HG03280 (cell line): Measurements from ENCODE around the gene OR14C36.
"Not testable (repeated sequence)": the region's sequence is repeated elsewhere in the genome, so short reads cannot be mapped to it uniquely, and the experiment has no call there.

Experiments used
- ATAC-seq: cut with Tn5 transposase; IDR thresholded peaks from one replicate; pipeline ENCODE4 v1.9.1; 2021; ENCODE audit warnings: mild to moderate bottlenecking, moderate library complexity; ENCODE audit not compliant: unreplicated experiment

OR14C36 gene, protein sequence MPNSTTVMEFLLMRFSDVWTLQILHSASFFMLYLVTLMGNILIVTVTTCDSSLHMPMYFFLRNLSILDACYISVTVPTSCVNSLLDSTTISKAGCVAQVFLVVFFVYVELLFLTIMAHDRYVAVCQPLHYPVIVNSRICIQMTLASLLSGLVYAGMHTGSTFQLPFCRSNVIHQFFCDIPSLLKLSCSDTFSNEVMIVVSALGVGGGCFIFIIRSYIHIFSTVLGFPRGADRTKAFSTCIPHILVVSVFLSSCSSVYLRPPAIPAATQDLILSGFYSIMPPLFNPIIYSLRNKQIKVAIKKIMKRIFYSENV

GRCh38 chr1:248348475-248348874 is at the start of gene OR14C36:
Gene OR14C36, plus strand, starts transcription at chr1:248348775. Its CDS starts 0 bp downstream, at chr1:248348775.
- no peak for ATAC-seq

DNA sequence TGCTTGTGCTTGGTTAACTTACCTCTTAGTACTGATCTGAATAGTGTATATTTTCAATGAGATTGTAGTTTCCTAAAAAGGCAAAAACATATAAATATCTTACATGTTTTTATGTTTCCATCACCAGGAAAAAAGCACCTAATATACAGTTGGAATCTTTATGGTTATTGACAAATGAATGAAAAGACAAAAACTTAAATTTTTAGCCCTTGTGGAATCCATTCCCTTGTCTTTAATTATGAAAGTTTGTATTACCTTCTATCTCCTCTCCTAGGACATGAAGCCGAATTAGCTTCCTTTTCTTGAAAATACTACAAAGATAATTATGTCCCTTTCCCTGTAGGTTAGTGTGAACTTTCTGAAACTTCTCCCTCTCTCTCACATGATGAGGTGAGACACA is 45.3 kb upstream of the OR14C36 start, which contains the start of gene OR2T12:
Gene OR2T12 (minus strand): TSS at position 101 of the 400 bp plus-strand sequence. CDS start 7,846 bp downstream, outside the sequence.
- no peak for ATAC-seq

DNA sequence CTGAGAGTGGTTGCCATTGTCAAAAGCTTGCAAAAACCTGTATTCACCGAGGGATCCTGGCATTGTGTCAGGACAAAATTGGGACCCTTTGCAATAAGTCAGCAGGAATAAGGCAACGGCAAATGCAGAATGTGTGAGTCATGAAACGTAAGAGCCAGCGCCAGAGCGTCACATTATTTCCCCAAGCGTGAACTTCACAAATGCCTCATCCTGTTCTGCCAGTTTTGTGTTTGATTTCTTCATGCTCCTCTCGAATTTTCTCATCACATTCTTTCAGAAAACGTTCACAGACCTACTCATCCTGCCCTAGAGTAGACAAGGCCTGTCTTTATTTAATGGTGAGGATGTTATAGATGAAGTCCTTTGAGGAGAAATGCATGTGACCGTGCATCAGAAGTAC is 42.9 kb upstream of the OR14C36 start:
- ATAC-seq: not testable (repeated sequence)

GRCh38 chr1:248306103-248306502 is 42.5 kb upstream of the OR14C36 start:
- ATAC-seq: no peak

DNA sequence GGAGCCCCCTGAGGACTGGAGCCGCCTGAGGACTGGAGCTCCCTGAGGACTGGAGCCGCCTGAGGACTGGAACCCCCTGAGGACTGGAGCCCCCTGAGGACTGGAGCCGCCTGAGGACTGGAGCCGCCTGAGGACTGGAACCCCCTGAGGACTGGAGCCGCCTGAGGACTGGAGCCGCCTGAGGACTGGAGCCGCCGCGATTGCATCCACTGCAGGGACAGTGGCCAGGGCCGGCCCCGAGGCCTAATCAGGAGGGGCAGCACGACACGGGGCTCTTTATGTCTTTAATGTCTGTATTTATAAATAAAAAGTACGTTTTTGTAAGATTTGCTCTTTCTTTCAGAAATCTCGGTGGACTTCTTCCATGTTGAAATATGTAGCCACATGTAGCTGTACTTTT is 41.8 kb upstream of the OR14C36 start:
- ATAC-seq: not testable (repeated sequence)

- no peak for ATAC-seq
These were observed 31.8 kb upstream of the OR14C36 start for GRCh38 chr1:248316796-248317195.

DNA sequence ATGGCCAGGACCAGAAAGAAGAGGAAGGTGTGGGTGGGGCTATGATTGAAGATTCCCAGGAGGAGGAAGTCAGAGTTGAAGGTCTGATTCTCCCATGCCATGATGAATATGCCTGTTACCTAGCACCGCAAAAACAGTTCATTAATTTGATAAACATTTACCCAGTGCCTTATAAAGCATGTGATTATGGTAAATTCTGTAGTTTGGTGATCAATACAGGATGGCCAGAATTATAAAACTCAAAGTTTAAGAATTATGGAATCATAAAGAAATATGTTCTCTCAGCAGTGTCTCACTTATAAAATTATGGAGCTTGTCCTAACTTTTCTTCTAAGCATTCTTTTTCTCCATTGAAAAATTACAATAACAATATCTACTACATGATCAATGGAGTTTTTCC is 24.1 kb upstream of the OR14C36 start, which contains the start of gene OR2M7:
Gene OR2M7 (minus strand): TSS at position 101 of the 400 bp plus-strand sequence. CDS start 0 bp downstream, at position 101.
- no peak for ATAC-seq

GRCh38 chr1:248343451-248343850 is 5.1 kb upstream of the OR14C36 start:
- ATAC-seq: no peak

DNA sequence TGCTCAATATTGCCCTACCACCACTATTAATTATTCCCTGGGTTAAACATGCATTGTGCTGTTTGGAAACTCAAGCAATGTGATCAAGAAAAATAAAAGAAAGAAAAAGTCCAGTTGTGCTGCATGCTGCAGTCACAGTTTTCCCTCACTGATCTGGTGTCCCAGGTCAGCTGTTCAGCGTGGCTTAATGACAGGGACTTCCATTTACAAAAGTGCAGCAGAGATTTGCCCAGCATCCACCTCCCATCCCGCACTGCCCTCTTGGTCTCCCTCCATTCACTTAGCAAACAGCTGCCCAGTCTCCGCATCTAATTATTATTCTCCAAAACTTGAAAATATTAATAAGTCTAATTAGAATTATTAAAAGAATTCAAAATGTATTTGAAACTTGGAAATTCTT is 10.8 kb downstream of the OR14C36 start:
- ATAC-seq: no peak

DNA sequence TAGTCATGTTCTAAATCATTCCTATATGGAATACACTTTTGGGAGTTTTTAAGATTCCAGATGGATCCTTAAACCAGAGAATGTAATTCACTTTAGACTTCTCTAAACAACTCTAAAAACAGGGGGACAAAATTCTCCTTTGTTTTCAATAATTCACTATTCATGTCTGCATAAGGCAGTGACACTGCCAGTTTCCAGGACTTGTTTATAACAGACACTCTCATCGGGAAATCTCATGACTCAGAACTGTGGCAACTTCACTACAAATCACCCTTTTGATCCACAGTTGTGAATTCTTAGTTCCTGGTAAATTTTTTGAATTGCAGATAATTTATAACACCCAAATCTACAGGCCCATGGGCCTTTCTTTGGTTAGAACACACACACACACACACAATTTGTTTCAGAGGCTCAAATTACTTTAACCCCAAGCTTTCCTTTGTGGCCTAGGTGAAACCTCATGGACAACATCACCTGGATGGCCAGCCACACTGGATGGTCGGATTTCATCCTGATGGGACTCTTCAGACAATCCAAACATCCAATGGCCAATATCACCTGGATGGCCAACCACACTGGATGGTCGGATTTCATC is 12.6 kb downstream of the OR14C36 start, which contains the start of gene OR2T4:
Gene OR2T4 (plus strand): TSS at position 545 of the 595 bp plus-strand sequence. CDS start 0 bp downstream, at position 545.
- ATAC-seq: no peak

DNA sequence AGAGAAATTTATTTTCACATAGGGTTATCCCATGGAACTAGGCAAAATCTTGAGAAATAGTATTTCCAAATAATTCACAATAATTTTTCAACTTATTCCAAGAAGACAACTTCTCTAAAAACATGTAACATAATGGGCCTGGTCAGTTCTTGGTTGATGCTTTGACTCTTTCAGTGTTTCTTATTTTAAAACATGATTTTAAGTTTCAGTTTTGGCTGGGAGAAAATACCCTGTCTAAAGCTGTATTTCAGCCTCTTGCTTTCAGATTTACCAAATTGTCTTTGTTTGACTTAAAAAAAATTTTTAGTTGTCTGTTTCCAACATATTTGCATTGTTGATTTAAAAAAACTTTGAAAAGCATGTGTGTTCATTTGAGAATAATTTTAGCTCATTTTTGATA is 18.0 kb downstream of the OR14C36 start:
- no peak for ATAC-seq

DNA sequence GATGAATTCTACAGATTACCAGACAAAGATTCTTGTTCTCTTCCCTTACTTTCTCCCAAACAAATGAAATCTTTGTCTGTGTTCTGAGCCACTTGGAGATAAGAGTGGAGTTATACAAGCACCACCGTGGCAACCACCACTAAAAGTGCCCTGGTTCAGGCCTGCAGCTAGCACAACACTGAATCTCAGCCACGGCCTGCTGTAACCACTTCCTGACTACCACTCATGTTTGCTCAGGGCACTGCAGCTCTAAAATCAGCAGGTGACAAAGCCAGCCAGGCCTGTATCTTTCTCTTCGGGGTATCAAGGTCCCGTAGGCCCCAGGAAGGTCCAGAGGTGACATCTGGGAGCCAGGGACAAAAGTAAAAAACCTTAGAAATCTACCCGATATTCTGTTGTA is 23.8 kb downstream of the OR14C36 start:
- ATAC-seq: no peak

DNA sequence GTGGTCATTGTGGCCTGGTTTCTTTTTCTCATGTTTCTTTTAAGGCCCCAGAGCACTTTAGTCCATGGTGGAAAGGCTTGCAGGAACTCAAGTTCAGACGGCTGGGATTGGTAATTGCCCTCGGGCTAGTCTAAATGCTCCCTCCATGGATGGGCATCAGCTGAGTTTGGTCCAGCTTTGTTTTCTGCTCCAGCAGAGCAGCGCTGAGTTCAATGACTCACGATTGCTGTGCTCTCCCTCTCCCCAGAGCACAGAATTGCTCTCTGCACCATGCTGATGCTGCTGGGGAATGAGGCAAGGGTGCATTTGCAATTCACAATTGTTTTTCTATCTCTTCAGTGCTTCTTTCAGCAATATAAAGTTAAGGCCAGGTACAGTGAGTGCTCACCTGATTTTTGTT is 25.2 kb downstream of the OR14C36 start:
- no peak for ATAC-seq

DNA sequence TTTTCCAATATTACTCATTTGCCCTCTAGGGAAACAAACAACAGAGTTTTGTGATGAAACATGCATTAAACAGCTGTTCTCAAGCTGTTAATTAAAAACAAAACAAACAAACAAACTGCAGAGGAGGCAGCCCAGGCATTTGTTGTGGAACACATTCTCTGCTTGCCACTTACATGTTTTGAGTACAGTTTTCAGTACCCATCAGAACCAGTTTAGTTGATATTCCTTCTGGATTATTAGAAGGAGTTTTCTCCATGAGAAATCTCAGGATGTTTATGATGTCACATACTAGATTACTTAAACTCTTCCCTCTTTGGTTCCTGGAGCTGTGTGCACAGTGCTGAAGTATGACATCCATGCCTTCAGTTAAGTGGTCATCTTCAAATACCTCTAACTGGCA is 26.9 kb downstream of the OR14C36 start, which contains the start of gene OR2T6:
Gene OR2T6 (plus strand): TSS at position 301 of the 400 bp plus-strand sequence. CDS start 11,863 bp downstream, outside the sequence.
- no peak for ATAC-seq

- no peak for ATAC-seq
These were observed 28.3 kb downstream of the OR14C36 start for GRCh38 chr1:248376916-248377315.

- no peak for ATAC-seq
These were observed 32.3 kb downstream of the OR14C36 start for GRCh38 chr1:248380854-248381253.

DNA sequence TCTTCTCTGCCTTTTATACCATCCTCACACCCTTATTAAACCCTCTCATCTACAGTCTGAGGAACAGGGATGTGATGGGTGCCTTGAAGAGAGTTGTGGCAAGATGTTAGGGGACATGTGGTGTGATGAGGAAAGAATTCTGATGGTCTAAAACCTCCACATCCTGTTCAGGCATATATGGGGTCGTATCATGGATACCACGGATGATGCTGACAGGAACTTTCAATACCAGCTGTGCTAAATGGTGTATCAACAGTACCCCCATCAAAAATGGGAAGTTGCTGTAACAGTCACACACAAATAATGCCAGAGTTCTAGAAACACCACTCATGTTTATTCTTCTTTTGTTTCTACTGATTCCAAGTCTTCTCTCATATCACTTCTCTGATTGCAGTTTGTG is 39.9 kb downstream of the OR14C36 start:
- no peak for ATAC-seq

DNA sequence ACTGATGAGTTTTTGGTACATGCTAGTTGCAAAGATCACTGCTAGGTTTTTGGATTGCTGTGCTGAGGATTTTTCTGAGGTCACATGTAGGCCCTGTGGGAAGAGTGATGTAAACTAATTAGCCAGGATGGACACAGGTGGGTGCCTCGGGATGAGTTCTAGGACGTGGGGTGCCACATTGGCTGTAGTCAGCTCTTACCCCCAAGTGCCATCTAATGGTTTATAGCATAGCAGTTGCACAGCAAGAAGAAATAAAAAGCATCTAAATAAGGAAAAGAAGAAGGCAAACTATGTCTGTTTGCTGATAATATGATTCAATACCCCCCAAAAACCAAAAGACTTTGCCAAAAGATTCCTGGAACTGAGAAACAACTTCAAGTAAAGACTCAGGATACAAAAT is 44.5 kb downstream of the OR14C36 start:
- ATAC-seq: no peak
